Measurements from ENCODE around the gene NSMCE1.

DNA sequence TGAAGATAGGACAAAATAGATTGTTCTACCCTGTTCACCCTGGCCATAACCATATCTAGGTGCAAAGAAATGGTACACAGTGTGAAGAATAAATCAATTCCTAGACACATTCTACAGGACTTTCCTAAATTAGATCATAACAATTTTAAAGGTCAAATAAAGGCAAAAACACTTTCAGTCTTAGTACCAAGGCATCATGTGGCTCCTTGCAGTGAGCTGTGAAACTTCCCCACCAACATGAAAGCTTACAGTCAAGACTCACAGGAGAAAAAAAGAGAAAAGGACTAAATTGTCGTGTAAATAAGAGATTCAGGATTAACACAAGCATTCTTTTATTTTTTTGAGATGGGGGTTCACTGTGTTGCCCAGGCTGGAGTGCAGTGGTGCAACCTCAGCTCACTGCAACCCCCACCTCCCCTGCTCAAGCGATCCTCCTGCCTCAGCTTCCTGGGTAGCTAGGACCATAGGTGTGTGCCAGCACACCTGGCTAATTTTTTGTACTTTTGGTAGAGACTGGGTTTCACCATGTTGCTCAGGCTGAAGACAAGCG is 14.2 kb downstream of the NSMCE1 start:
- no peak for TF ChIP-seq ZNF274 (IDR thresholded peaks at IDR 0.05; ENCODE audit: borderline replicate concordance, extremely low read depth, low read length)
- TF ChIP-seq, protein P1, sequence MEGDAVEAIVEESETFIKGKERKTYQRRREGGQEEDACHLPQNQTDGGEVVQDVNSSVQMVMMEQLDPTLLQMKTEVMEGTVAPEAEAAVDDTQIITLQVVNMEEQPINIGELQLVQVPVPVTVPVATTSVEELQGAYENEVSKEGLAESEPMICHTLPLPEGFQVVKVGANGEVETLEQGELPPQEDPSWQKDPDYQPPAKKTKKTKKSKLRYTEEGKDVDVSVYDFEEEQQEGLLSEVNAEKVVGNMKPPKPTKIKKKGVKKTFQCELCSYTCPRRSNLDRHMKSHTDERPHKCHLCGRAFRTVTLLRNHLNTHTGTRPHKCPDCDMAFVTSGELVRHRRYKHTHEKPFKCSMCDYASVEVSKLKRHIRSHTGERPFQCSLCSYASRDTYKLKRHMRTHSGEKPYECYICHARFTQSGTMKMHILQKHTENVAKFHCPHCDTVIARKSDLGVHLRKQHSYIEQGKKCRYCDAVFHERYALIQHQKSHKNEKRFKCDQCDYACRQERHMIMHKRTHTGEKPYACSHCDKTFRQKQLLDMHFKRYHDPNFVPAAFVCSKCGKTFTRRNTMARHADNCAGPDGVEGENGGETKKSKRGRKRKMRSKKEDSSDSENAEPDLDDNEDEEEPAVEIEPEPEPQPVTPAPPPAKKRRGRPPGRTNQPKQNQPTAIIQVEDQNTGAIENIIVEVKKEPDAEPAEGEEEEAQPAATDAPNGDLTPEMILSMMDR (IDR thresholded peaks at IDR 0.05; ENCODE audit: control extremely low read depth in 1 of 3, insufficient read depth in 1 of 3, low read depth in 1 of 3, low read length in 3 of 3): no peak
- TF ChIP-seq SIN3A (conservative IDR thresholded peaks at IDR 0.05 in 1 of 2, IDR thresholded peaks at IDR 0.05 in 1 of 2; ENCODE audit: low read depth in 1 of 2, low read length in 2 of 2): no peak
- TF ChIP-seq ASH2L (IDR thresholded peaks at IDR 0.05; ENCODE audit: low read length): no peak
- TF ChIP-seq, protein P2, sequence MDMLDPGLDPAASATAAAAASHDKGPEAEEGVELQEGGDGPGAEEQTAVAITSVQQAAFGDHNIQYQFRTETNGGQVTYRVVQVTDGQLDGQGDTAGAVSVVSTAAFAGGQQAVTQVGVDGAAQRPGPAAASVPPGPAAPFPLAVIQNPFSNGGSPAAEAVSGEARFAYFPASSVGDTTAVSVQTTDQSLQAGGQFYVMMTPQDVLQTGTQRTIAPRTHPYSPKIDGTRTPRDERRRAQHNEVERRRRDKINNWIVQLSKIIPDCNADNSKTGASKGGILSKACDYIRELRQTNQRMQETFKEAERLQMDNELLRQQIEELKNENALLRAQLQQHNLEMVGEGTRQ (IDR thresholded peaks at IDR 0.05; ENCODE audit: low read length): no peak
- TF ChIP-seq POLR2A (IDR thresholded peaks at IDR 0.05; ENCODE audit: control extremely low read depth in 1 of 2, low read depth in 2 of 2, low read length in 2 of 2): no peak
- TF ChIP-seq SAP30 (IDR thresholded peaks at IDR 0.05; ENCODE audit: insufficient read depth, insufficient replicate concordance, low read length): no peak
- TF ChIP-seq POLR2AphosphoS5 (IDR thresholded peaks at IDR 0.05; ENCODE audit: low read depth, low read length): no peak
- TF ChIP-seq, protein P3, sequence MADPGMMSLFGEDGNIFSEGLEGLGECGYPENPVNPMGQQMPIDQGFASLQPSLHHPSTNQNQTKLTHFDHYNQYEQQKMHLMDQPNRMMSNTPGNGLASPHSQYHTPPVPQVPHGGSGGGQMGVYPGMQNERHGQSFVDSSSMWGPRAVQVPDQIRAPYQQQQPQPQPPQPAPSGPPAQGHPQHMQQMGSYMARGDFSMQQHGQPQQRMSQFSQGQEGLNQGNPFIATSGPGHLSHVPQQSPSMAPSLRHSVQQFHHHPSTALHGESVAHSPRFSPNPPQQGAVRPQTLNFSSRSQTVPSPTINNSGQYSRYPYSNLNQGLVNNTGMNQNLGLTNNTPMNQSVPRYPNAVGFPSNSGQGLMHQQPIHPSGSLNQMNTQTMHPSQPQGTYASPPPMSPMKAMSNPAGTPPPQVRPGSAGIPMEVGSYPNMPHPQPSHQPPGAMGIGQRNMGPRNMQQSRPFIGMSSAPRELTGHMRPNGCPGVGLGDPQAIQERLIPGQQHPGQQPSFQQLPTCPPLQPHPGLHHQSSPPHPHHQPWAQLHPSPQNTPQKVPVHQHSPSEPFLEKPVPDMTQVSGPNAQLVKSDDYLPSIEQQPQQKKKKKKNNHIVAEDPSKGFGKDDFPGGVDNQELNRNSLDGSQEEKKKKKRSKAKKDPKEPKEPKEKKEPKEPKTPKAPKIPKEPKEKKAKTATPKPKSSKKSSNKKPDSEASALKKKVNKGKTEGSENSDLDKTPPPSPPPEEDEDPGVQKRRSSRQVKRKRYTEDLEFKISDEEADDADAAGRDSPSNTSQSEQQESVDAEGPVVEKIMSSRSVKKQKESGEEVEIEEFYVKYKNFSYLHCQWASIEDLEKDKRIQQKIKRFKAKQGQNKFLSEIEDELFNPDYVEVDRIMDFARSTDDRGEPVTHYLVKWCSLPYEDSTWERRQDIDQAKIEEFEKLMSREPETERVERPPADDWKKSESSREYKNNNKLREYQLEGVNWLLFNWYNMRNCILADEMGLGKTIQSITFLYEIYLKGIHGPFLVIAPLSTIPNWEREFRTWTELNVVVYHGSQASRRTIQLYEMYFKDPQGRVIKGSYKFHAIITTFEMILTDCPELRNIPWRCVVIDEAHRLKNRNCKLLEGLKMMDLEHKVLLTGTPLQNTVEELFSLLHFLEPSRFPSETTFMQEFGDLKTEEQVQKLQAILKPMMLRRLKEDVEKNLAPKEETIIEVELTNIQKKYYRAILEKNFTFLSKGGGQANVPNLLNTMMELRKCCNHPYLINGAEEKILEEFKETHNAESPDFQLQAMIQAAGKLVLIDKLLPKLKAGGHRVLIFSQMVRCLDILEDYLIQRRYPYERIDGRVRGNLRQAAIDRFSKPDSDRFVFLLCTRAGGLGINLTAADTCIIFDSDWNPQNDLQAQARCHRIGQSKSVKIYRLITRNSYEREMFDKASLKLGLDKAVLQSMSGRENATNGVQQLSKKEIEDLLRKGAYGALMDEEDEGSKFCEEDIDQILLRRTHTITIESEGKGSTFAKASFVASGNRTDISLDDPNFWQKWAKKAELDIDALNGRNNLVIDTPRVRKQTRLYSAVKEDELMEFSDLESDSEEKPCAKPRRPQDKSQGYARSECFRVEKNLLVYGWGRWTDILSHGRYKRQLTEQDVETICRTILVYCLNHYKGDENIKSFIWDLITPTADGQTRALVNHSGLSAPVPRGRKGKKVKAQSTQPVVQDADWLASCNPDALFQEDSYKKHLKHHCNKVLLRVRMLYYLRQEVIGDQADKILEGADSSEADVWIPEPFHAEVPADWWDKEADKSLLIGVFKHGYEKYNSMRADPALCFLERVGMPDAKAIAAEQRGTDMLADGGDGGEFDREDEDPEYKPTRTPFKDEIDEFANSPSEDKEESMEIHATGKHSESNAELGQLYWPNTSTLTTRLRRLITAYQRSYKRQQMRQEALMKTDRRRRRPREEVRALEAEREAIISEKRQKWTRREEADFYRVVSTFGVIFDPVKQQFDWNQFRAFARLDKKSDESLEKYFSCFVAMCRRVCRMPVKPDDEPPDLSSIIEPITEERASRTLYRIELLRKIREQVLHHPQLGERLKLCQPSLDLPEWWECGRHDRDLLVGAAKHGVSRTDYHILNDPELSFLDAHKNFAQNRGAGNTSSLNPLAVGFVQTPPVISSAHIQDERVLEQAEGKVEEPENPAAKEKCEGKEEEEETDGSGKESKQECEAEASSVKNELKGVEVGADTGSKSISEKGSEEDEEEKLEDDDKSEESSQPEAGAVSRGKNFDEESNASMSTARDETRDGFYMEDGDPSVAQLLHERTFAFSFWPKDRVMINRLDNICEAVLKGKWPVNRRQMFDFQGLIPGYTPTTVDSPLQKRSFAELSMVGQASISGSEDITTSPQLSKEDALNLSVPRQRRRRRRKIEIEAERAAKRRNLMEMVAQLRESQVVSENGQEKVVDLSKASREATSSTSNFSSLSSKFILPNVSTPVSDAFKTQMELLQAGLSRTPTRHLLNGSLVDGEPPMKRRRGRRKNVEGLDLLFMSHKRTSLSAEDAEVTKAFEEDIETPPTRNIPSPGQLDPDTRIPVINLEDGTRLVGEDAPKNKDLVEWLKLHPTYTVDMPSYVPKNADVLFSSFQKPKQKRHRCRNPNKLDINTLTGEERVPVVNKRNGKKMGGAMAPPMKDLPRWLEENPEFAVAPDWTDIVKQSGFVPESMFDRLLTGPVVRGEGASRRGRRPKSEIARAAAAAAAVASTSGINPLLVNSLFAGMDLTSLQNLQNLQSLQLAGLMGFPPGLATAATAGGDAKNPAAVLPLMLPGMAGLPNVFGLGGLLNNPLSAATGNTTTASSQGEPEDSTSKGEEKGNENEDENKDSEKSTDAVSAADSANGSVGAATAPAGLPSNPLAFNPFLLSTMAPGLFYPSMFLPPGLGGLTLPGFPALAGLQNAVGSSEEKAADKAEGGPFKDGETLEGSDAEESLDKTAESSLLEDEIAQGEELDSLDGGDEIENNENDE (IDR thresholded peaks at IDR 0.05; ENCODE audit: insufficient replicate concordance, low read length): no peak
- no peak for TF ChIP-seq CHD2 (IDR thresholded peaks at IDR 0.05; ENCODE audit: low read length)
- TF ChIP-seq BACH1 (IDR thresholded peaks at IDR 0.05; ENCODE audit: low read length): no peak

All from H1 (cell line).